Mesodermal cell (in vitro differentiated cells): ENCODE measurements around the gene SH3PXD2A.

ENCODE experiments used
- H3K27ac ChIP-seq: 2 replicates; pipeline ENCODE4 v1.7.0; 2013; ENCODE audit warnings: mild to moderate bottlenecking, low read depth, low read length, moderate library complexity; ENCODE audit not compliant: severe bottlenecking
- H3K36me3 ChIP-seq: 2 replicates; pipeline ENCODE4 v1.7.1; 2013; ENCODE audit warnings: mild to moderate bottlenecking, low read length, moderate library complexity; ENCODE audit not compliant: control insufficient read depth, insufficient read depth
- H3K4me1 ChIP-seq: one replicate; pipeline ENCODE4 v1.7.1; 2013; ENCODE audit warnings: mild to moderate bottlenecking, low read length; ENCODE audit not compliant: insufficient read depth, control insufficient read depth, poor library complexity, severe bottlenecking
- H3K4me3 ChIP-seq: 2 replicates; pipeline ENCODE4 v1.7.0; 2013; ENCODE audit warnings: low read length, control low read depth, mild to moderate bottlenecking; ENCODE audit not compliant: insufficient read depth, poor library complexity, severe bottlenecking; ENCODE audit errors: extremely low read depth
- H3K9me3 ChIP-seq: 2 replicates; pipeline ENCODE4 v1.7.1; 2013; ENCODE audit warnings: mild to moderate bottlenecking, low read length, moderate library complexity; ENCODE audit not compliant: control insufficient read depth
- WGBS, 2 experiments: methylation state at CpG; one replicate each; pipeline ENCODE4 v1.1.5; 2013; ENCODE audit warnings: missing lambda C conversion rate in 2 of 2; ENCODE audit not compliant: insufficient coverage in 2 of 2; 5-methylcytosine and 5-hydroxymethylcytosine counted together

The SH3PXD2A gene

DNA sequence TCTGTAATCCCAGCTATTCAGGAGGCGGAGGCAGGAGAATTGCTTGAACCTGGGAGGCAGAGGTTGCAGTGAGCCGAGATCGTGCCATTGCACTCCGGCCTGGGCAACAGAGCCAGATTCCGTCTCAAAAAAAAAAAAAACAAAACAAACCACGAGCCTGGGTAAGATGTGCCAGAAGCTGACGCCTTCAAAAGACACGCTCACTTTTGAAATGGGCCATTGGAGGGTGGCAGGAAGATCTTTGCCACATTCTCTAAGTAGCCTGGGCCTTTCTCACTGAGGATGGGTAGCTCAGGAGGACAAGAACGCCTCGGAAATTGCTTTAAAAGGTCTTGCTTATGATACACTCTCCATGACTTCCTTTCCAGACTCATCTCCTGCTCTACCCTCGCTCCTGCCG is 172.7 kb downstream of the SH3PXD2A start:
- H3K36me3 ChIP-seq = peaks cover 22% of the 10 kb centered on the region
- no peaks in the 10 kb centered on the region for H3K9me3 ChIP-seq
- peaks cover 12% of the 10 kb centered on the region for H3K4me1 ChIP-seq
- H3K27ac ChIP-seq = no peak overlapping the region
- H3K4me3 ChIP-seq = no peak overlapping the region
- WGBS, 2 experiments = 92 to 98% methylated on average over 12 of the region's 12 CpGs

DNA sequence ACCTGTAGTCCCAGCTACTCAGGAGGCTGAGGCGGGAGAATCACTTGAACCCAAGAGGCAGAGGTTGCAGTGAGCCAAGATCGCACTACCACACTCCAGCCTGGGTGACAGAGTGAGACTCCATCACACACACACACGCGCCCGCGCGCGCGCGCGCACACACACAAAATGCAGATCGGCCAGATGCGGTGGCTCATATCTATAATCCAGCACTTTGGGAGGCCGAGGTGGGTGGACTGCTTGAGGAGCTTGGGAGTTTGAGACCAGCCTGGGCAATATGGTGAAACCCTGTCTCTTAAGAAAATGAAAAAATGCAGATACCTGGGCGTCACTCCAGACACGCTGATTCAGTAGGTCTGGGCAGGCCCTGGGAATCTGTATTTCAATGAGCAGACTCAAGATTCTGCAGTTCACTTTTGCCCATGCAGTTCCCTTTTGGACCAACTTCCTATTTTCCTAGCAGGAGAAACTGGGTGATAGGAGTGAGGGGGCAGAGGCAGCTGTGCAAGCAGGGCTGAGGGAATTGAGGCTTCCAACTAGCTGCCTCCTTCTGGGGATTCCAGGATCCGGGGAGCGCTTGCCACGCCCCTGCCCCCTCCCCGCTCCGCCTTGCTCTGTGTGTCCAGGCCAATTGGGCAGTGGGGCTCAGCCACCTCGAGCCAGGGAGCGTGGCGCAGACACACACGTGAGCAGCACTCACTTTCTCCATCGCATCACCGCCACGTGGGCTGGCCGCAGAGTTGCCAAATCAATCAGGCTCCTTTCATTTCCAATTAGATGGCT is 173.6 kb downstream of the SH3PXD2A start:
- no peak overlapping the region for H3K4me3 ChIP-seq
- WGBS, 2 experiments = 90 to 92% methylated on average over 20 to 28 of the region's 29 CpGs
- no peaks in the 10 kb centered on the region for H3K9me3 ChIP-seq
- H3K27ac ChIP-seq = no peak overlapping the region
- peaks cover 22% of the 10 kb centered on the region for H3K36me3 ChIP-seq
- H3K4me1 ChIP-seq = peaks cover 16% of the 10 kb centered on the region

DNA sequence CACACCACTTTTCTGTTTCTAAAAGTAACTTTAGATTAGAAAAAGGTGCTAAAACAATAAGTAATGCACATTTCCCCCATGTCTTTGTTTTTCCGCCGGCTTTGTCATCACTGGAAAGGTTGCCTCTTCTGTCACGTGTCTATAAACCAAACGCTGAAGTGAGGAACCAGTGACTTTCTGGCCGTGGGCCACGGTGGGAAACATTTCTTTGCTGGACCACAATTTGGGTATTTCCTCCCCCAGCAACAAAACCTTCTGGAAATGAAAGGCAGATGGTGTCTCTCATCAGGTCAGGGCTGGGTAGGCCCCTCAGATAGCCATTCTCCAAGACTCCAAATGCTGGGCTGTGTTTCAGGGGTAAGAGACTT is 174.5 kb downstream of the SH3PXD2A start:
- Histone ChIP-seq H3K27ac (no peak overlapping the region), H3K4me1 (peaks cover 22% of the 10 kb centered on the region), H3K9me3 (no peaks in the 10 kb centered on the region), H3K4me3 (no peak overlapping the region), H3K36me3 (peaks cover 22% of the 10 kb centered on the region)
- WGBS, 2 experiments = 94 to 98% methylated on average over 6 of the region's 6 CpGs

DNA sequence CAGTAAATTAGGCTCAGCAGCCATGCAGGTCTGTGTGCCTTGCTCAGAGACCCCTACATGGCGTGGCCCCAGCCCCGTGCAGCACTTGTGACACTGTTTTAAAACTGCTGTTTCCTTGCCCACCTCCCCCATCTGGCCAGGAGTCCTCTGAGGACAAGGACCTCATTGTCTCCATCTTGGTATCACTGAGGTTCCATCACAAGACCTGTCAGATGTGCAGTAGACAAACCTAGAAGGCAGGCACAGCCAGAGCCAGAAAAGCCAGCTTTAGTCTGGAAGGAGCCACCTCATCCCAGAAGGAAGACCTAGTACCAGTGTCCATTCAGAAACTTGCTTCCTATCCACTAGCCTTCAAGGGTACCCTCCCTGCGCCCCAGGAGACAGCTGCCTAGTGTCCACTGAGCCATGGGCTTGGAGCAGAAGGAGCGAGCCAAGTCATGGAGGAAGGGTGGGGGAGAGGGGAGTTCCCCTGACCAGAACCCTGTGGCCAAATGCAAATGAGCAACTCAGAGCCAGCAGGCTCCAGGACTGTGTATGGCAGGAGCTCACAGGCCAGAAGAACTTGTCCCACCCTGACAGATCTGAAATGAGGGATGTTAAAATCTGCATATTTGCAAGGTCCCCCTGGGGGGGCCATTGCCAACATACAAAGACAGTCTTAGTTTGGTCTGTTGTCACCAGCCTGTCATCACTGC is 176.1 kb downstream of the SH3PXD2A start:
- Histone ChIP-seq H3K4me1 (peaks cover 32% of the 10 kb centered on the region), H3K4me3 (no peak overlapping the region), H3K27ac (no peak overlapping the region), H3K9me3 (no peaks in the 10 kb centered on the region), H3K36me3 (peaks cover 22% of the 10 kb centered on the region)
- 94% methylated on average over 2 to 3 of the region's 4 CpGs for WGBS, 2 experiments

DNA sequence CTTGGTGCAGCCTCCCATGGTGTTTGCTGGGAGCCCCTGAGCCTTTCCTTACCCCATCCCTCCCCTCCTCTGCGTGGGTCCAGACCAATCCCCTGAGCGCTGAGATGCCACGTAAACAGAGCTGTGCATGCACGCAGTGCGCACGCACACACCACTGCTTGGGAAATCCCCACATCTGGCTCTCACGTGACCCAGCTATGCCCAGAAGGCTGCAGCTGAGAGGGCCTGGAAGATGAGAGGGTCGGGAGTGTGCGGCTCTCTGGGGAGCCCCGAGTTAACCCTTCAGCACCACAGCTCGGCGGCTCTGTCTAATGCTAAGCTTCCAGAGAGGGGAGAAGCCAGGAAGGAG is 177.2 kb downstream of the SH3PXD2A start:
- H3K4me1 ChIP-seq = peaks cover 32% of the 10 kb centered on the region
- peak overlapping the region; percentile 93 for H3K27ac ChIP-seq
- WGBS, 2 experiments = 60 to 78% methylated on average over 8 to 11 of the region's 12 CpGs
- H3K4me3 ChIP-seq = no peak overlapping the region
- no peaks in the 10 kb centered on the region for H3K9me3 ChIP-seq
- H3K36me3 ChIP-seq = peaks cover 33% of the 10 kb centered on the region

DNA sequence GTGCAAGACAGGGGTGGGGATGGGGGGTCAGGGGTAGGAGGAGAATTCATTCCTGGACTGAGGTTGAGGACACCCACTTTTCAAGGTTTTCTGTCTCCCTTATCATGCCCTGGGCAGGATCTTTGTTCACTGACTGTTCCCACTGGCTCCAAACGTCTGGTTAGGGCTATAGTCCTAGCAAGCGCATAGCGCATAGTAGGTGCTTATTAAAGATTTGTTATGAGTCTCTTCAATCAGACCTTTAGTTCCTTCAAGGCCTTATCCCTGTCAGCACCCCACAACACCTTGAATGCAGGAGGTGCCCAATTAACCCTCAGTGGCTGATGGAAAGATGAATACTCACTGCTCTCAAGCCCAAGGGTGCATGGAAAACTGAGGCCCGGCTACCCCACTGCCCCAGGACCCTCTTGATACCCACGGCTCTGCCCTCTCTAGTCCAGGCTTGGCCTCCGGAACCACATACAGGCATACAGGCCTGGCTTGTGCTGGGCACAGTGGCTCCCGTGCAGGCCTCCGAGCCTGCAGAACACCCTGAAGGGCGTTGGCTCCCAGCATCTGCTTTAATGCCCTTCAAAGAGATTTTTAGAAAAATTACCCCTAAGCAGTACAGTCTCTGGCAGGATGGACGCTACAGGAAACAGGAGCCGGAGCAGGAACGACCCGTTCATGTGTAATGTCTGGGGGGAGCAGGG is 177.7 kb downstream of the SH3PXD2A start:
- Histone ChIP-seq H3K4me3 (no peak overlapping the region), H3K27ac (peak overlapping the region; percentile 93), H3K9me3 (no peaks in the 10 kb centered on the region), H3K4me1 (peaks cover 32% of the 10 kb centered on the region), H3K36me3 (peaks cover 36% of the 10 kb centered on the region)
- WGBS, 2 experiments = 95 to 98% methylated on average over 9 of the region's 13 CpGs

DNA sequence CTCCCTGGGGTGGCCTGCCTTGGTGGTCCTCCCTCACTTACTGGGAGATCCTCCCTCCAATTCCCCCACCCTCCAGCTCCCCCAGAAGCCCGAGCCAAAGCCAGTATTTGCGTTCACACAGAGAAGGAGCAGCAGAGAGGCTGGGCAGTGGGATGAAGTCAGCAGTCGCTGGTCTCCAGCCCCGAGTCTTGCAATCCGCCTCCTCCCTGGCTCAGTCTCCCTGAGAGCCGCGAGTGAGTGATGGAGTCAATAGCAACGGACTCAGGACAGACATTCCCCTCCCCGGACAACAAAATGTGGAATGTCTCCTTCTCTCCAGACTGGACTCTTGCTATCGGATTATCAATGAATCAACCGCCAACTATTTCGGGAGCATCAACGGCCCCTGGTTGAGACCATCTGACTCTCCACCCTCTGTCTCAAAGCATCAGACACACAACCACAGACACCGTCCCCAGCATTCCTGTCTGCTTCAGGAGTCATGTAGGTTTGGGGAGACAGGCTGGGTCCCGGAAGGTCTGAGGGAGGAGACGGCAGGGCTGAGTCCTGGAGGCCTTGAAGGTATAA is 178.4 kb downstream of the SH3PXD2A start:
- H3K36me3 ChIP-seq = peaks cover 33% of the 10 kb centered on the region
- no peaks in the 10 kb centered on the region for H3K9me3 ChIP-seq
- peak overlapping the region; percentile 93 for H3K27ac ChIP-seq
- peaks cover 32% of the 10 kb centered on the region for H3K4me1 ChIP-seq
- H3K4me3 ChIP-seq = no peak overlapping the region
- 74 to 85% methylated on average over 14 of the region's 16 CpGs for WGBS, 2 experiments

DNA sequence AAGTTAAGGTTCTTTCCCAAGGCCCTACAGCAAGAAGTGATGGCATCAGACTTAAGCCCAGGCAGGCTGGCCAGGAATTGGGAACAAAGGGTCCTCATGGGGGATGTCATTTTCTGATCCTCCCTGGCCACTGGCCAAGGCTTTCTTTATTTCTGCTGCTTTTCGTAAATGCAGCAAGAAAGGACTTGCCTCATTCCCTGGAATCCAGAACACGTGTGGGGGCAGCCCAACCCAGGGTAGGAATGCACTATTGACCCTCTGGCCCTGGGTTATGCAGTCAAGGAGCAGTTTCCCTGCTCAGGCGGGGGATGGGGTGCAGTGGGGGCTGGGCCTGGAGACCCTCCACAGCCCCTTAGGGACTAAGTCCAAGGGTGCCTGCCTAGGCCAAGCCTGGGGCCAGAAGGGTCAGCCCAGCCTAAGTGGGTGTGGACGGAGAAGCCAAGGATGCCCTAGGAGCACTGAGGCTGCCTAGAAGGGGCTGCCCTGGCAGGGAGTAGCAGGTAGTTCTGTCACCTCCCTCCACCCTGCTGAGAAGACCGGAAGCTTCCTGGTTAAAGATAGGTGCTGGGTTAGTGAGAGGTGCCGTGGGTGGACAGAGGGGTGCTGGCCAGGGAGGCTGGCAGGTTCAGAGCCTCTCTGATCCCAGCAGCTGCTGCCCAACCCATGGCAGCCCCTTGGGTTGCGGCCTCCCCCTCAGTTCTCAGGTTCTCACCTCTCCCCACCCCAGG is 179.2 kb downstream of the SH3PXD2A start:
- no peaks in the 10 kb centered on the region for H3K9me3 ChIP-seq
- WGBS, 2 experiments = 72 to 81% methylated on average over 4 to 6 of the region's 7 CpGs
- H3K36me3 ChIP-seq = peaks cover 31% of the 10 kb centered on the region
- H3K4me1 ChIP-seq = peaks cover 32% of the 10 kb centered on the region
- H3K4me3 ChIP-seq = no peak overlapping the region
- H3K27ac ChIP-seq = peak overlapping the region; percentile 93

DNA sequence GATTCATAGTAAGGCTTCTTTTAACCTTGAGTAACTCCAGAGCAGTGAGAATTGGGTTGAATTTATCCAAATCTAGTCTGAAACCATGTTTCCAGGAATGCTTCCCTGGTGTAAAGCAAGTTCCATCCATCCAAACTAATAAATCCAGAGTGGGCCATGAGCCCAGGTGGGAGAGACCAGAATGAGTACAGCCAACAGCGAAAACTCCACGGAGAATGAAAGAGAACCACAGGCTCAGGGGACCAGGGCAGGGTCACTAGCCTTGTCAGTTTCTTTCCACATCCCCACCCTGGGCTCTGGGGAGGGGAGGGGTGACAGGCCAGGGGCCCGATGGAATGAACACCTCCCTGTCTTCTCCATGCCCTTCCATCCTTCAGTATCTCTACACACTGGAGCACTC is 181.8 kb downstream of the SH3PXD2A start:
- Histone ChIP-seq H3K36me3 (peaks cover 26% of the 10 kb centered on the region), H3K4me1 (peaks cover 24% of the 10 kb centered on the region), H3K4me3 (no peak overlapping the region), H3K9me3 (no peaks in the 10 kb centered on the region), H3K27ac (no peak overlapping the region)
- WGBS, 2 experiments = 82 to 100% methylated on average over 1 to 3 of the region's 3 CpGs

DNA sequence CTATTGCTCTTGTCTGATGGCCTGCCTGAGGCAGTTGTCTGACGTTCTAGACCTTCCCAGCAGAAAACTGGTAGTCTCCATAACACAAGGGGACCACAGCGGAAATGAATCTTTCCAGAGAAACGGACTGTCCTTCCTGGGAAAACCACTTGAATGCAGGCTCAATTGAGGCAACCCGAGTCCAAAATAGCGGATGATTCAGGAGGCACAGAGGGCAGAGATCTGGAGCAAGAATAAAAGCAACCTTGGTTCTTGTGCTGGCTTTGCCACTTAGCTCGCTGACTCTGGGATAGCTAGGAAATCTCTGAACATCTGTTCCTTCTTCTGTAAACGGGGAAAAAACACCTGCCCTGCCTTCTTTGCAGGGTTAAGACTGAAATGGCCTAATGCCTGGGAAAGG is 183.0 kb downstream of the SH3PXD2A start:
- H3K36me3 ChIP-seq = peaks cover 29% of the 10 kb centered on the region
- H3K4me1 ChIP-seq = peaks cover 24% of the 10 kb centered on the region
- H3K27ac ChIP-seq = no peak overlapping the region
- H3K4me3 ChIP-seq = no peak overlapping the region
- WGBS, 2 experiments = 93 to 96% methylated on average over 7 of the region's 7 CpGs
- H3K9me3 ChIP-seq = no peaks in the 10 kb centered on the region
